Stimulated activated CD4-positive, alpha-beta T cell treated with anti-CD3 and anti-CD28 coated beads, Interleukin-12 subunit alpha, Interleukin-12 subunit beta, amount 100 ng/mL, for 48 hours (primary cell): ENCODE data around the gene MROH7.

Experiments used
- DNase-seq, 3 donors: peaks; one replicate each; pipeline ENCODE4 v3.0.0-alpha.2; 2020; ENCODE audit warnings: low read depth in 2 of 3, low spot score in 1 of 3

Gene MROH7

DNA sequence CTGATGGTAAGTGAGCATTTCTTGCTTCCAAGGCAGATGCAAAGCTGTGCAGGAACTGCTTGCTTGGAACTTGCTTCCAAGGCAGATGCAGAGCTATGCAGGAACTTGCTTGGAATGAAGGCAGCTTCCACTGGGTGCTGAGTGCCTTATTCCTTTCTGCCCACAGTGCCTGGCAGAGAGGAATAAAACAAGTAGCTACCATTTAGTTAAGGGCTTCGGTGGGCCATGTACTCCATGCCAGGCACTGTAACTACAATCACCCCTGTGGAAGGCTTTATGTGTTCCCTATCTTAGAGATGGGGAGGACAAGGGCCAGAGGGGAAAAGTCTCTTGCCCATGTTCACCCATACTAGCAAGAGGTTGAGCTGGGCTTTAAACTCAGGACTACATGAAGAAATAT is 8.3 kb downstream of the MROH7 start:
- no peak for DNase-seq

DNA sequence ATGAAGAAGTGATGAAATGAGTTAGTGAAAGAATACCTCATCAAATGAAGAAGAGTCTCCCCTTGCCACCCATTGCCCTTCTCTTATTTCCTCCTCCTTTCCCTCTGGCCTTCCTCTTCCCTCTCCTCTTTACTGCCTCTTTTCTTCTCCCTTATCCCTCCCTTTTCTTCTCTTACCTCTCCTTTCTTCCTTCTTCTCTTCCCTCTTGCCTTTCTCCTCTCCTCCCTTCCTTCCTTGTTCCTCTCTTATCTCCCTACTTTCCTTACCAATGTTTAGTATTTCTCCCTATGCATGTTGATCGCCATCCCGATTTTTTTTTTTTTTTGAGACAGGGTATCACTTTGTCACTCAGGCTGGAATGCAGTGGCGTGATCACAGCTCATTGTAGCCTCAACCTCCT is 8.8 kb downstream of the MROH7 start:
- DNase-seq = no peak

DNA sequence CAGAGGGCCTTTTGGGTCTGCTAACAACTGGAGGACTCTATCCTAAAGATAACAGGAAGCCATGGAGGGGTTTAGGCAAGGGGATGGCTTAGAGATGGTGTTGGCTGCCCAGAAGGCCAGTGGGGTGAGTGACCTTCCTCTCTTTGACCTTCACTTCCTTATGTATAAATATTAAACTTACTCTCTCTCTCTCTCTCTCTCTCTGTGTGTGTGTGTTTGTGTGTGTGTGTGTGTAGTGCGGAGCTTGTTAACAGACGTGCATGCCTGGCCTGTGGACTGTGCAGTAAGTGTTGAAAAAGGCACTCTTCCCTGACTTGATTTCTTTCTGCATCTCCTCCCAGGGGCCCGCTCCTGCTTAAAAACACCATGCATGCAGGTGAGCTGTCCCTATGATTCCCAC is 10.0 kb downstream of the MROH7 start:
- DNase-seq = no peak

DNA sequence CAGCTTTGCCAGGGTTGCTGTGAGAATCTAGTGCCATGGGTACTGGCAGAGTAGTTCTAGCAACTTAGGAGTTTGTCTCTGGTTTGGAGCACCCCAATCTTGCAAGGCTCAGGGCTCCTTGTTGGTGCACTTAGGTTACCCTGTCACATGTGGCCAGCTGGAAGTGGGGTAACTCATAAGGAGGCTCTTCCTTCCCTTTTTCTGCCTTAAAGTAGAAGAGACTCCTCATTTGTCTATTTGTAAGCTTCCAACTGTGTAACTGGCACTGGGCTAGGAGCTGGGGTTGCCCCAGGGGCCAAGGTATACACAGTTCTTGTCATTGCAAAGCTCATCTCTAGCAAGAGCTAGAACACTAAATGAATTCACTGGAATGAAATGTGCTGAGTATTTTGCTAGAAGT is 10.6 kb downstream of the MROH7 start:
- no peak for DNase-seq

DNA sequence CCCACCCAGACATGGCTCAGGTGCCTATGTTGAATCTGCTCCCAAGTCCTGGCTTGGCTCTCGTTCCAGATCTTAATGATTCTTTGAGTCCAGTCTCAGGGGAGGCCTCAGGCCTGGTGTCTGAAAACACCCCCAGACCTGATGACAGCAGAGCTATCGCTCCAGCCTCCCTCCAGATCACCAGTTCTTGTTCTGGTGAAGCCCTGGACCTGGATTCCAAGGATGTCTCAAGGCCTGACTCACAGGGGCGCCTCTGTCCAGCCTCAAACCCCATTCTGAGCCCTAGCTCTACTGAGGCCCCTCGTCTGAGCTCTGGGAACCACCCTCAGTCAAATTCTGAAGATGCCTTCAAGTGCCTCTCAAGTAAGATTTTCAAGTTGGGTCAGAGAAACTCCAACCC is 11.4 kb downstream of the MROH7 start:
- DNase-seq = no peak

DNA sequence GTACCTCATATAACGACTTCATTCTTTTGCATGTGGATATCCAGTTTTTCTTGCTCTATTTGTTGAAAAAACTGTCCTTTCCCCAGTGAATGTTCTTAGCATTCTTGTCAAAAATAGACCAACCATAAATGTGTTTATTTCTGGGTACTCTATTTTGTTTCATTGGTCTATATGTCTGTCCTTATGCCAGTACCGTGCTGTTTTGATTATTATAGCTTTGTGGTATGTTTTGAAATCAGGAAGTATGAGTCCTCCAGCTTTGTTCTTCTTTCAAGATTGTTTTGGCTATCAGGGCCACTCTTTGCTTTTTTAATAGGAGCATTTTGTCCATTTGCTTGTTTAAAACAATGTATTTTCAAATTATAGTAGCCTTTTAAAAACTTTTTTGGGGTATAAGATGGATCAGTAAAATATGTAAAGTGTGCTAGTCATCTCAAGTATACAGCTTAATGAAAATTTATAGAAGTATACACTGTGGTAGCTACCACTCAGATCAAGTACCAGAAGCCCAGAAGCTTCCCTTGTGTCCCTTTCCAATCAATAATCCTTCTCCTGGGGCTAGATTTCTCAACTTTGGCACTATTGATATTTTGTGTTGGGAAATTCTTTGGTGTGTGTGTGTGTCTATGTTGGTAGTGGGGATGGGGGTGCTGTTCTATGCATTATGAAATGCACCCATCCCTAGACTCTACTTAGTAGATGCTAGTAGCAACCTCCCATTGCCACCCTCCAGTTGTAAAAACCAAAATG is 16.8 kb downstream of the MROH7 start:
- DNase-seq = no peak

DNA sequence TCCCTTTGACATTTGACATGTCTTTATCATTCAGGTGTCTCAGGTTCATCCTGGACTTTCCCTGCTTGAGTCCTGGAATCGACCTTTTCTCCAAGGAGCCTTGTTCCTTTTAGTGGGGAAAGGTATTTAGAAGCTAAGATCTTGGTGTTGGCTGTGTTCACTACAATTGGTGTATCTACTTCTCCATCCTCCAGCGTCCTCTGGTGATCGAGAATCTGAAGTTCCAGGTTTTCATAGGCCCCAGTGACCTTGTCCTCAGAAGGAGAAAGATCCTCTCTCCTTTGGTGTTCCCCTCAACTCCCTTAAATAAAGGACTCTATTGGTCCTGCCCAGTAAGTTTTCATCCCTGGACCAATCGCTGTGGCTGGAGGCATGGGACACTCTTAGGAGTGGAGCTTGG is 22.1 kb downstream of the MROH7 start:
- DNase-seq = no peak

DNA sequence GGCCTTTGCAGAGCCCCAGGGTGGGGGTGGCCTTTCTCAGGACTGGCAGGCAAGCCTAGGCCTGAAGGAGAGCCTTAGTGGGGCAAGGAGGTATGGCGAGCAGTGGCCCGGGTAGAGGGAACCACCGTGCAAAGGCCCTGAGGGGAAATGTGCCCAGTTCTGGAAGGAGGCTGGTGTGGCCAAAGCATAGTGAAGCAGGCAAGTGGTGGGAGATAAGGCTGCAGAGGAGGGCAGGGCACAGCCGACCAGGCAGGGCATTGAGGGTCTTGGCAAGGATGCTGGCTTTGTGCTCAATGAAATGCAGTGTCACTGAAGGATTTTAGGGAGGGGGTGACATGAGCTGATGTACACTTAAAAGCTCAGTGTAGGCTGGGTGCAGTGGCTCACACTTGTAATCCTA is 22.8 kb downstream of the MROH7 start:
- no peak for DNase-seq

DNA sequence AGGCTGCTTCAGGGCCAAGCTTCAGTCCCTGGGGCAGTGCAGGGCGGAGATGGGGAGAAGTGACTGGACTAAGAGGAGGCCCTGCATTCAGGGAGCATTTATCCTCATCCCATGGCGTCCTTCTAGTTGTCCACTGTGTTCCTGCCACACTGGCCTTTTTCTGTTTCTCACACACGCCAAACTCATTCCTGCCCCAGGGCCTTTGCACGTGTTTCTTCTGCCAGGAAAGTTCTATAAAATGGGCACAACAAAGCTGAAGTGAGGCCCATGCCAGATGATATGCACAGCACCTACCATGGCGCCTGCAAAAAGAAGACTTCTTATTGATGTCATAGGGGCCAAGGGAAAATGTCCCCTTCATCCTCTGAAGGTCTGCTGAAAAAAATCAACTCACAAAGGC is 24.3 kb downstream of the MROH7 start:
- DNase-seq = no peak

DNA sequence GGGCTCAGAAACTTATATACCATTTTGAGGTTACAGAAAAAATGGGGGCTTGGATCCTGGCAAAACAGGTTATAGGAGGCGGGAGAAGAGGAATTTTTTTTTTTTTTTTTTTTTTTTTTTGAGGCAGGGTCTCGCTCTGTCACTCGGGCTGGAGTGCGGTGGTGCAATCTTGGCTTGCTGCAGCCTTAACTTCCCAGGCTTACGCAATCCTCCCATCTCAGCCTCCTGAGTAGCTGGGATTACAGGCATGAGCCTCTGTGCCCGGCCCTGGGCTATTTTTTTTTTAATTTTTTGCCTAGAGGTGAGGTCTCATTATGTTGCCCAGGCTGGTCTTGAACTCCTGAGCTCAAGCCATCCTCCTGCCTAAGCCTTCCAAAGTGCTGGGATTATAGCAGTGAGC is 24.7 kb downstream of the MROH7 start:
- DNase-seq = no peak

DNA sequence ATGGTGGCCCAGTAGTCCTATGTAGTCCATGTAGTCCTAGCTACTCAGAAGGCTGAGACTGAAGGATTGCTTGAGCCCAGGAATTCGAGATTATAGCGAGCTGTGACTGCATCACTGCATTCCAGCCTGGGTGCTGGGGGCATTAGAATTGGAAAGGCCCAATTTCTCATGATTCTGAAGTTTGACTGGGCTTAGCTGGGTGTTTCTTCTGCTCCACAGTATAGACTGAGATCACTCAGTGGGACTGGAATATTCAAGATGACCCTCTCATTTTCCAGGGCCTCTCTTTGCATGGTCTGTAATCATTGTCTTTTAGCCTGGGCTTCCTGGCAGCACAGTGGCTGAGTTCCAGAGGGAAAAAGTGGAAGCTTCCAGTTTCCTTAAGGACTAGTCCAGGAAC is 26.2 kb downstream of the MROH7 start:
- no peak for DNase-seq

DNA sequence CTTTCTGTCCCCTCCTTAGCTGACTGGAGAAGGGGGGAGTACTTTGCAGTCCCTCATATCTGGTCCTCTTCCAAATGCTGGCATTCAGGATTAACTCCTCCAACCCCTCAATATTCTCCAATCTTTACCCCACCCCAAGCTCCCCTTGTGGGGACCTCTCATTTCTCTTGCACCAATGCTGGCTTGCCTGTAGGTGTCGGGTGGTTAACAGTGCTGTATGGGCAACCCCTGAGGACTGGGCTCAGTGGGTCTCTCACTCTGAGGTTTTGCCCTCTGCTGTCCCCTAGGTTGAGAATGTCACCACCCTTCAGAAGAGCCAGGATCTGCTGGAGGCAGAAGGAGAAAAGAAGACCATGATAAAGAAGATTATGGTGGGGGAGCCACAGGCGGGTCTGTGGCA is 27.0 kb downstream of the MROH7 start:
- no peak for DNase-seq

DNA sequence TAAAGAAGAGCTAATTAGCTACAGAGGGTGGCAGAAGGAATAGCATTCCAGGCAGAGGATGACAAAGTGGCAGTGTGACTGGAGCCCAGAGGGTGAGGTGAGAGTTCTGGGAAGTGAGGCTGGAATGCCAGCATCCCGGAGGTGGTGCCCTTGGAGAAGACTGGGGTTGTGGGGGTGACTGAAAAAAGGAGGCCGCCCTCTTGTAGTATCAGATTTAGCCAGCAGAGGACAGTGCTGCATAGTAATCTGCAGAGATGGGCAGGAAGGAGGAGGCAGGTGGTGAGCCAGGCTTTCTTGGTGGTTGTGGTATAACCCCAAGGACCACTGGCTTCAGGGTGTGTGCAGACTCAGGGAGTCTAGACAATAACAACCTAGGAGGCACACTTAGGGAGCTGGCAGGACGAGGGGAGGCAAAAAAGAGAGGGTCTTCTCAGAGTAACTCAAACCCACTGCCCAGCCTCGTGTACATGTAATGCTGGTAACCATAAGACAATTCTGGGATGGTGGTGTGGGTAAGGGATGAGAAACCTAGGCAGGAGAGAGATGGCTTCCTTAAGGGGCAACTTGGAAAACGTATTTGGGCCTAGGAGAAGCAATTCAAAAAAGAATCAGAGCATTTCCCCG is 30.5 kb downstream of the MROH7 start:
- DNase-seq = peak; percentile 59 to 83 (median 60)

DNA sequence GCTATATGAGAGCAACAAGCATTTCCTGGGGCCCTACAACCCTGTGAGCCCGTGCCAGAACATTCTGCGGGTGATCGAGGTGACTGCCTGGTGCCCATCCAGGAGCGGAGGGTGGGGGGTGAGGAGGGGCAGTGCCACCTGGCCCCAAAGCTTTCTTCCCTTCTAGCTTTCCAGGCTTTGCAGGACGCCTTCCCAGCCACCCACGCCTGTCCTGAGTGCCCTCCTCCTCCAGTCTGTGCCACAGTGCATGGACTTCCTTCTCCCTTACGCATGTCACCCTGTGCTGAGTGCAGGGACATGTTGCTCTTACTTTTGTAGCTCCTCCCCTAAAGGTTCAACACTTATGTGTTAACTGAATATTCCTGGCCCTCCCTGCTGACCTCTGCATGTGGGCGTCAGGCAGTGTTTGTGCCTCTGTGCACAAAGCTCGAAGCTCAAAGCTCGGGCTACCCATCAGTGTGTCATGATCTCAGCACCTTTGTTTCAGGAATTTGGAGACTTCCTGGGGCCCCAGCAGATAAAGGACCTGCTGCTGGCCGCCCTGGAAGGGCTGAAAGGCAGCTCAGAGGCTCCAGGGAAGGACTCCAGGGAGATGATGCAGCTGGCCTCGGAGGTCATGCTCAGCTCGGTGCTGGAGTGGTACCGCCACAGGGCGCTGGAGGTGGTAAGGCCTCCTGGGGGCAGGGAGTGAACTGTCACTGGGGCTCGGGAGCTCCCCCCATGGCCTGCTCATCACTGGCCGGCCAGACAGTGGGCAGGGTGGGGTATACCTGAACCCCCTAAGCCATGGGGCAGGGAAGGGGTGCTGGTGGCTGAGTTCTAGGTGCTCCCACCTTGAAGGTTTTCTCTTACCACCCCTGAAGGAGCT is 37.4 kb downstream of the MROH7 start:
- no peak for DNase-seq

DNA sequence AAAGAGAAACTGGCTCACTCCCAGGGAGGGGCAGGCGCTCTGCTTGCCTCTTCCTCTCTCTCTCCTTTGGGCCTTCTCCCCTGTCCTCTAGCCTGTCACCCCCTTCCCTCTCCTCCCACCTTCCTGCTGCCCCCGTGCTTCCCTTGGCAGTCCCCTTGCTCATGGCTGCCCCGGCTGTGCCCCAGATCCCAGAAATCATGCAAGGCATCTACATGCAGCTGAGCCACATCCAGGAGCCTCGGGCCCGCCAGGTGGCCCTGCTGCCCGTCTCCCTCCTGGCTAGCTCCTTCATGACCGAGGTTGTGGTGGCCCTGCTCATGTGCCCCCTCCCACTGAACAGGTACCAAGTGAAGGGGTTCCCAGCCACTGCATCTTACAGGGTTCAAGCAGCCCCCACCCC is 38.1 kb downstream of the MROH7 start:
- no peak for DNase-seq

DNA sequence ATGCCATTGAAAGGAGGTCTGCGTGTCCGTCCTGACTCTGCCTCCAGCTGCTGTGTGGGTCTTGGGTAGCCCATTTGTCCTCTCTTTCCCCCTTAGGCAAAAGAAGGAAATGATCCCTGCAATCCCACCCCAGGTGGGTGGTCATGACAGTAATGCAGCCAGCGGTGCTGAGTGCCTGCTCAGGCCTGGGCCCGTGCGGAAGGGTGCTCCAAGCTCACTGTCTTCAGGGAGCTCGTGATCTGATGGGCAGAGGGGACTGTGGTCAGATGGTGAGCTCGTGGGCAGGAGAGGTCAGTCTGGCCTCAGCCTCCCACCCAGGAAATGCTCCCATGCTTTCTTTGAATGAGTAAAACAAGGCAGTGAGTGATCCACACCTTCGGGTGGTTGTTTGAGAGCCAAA is 38.8 kb downstream of the MROH7 start:
- no peak for DNase-seq

DNA sequence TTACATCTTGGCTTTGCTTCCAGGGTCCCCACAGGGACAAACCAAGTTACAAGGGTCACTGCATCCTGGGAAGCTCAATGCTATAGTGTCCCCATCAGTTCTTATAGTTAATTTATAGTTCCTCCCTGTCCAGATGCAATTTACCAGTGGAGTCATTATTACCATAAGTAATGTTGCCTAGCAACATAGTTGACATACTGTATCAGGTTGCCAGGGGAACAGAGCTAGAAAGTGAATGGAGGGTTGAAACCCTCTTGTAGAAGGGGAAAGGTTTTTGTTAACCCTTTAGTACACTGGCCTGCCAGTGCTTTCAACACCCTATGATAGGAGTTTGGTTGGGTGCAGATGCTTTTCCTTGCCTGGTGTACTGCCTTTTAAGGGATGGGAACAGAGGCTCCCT is 39.8 kb downstream of the MROH7 start:
- no peak for DNase-seq

DNA sequence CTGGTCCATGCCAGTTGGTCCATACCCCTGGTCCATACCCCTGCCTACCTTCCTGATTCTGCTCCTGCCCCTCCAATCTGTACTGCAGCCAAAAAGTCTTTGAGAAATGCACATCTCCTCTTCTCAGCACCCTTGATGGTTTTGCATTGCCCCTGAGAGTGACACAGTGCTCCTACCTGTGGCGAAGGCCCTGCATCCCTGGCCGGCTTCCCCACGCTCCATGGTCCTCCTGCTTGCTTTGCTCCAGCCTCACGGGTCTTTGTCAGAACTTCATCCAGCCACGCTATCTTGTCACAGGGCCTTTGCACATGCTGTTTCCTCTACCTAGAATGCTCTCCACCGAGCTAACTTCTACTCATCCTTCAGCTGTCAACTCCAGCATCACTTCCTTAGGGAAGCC is 41.9 kb downstream of the MROH7 start:
- DNase-seq = no peak

DNA sequence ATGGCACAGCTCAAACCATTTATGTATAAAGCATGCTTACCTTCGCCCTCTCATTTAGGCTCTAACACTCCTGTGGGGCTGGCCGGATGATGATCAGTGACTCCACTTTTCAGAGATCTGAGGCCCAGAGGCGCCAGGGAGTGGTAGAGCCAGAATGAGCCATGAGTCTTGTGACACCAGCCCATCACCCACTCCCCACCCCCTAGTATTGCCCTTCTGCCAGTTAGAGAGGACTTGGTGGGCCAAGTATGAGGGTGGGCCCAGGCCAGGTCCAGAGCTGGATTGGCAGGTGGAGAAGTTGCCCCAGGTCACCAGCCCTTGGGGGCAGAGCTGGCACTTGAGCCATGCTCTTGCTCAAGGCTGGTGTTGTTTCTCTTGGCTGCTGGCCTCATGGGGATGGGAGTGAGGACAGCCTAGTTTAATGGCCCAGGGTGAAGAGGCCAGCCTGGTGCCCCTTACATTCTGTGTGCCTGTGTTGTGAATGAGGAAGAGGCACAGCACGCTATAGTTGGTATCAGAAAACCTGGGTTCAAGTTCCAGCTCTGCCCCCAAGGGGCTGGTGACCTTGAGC is 43.8 kb downstream of the MROH7 start:
- no peak for DNase-seq

DNA sequence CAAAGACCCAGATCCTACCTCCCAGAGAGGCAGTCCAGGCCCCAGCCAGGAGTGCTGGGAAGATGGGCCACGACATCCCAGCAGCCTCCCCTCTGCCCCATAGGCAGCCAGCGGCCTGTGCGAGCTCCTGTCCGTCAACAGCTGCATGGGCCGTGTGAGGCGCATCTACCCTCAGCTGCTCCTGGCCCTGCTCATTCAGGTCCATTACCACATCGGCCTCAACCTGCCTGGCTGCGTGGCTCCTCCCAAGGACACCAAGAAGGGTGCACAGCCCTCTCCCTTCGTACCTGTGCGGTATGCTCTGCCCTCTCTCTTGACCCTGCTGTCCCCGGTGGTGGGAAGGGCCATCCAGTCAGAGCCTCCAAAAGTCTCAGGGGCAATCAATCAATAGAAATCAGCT is 44.6 kb downstream of the MROH7 start:
- DNase-seq = no peak

DNA sequence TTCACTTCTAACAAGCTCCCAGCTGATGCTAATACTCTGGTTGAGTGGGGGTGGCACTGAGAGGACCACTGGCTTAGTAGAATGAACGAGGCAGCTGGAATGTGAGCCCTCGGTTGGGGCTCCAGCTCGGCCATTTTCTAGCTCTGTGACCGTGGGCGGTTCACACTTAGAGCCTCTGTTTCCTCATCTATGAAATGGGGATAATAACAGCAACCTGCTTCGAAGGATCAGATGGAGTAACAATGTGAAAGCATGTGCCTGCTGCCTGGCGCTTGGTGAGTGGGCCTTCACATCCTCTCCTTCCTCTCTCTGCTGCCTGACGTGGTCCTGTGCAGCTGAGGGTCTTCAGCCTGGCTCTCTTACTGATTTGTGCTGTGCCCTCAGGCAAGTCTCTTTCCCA is 53.2 kb downstream of the MROH7 start:
- DNase-seq = no peak

DNA sequence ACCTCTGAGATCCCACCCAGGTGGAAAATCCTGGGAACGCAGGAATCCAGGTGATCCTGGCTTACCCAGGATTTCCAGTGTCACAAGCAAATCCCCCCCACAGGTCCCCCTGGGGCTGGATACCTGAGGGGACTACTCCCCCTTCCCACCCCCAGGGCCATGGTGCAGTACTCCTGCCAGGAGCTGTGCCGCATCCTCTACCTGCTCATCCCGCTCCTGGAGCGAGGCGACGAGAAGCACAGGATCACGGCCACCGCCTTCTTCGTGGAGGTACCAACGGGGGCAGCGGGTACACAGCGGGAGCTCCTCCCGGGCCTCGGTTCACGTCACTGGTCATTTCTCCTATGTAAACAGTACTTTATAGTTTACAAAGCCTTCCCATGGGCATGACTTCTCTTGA is 53.6 kb downstream of the MROH7 start:
- no peak for DNase-seq
